Small intestine (tissue), 7 donors: Measurements from ENCODE around the gene CRB1. TPM values are rescaled to one million over a fixed set of nuclear protein-coding genes. Genes with fewer than 3 reads are reported as not detected.

ENCODE experiments used
- DNase-seq, 2 donors: peaks; one replicate each; pipeline versions ENCODE4 v3.0.0 to v3.0.0-alpha.2; 2013
- FAIRE-seq: peaks from 2 replicates; lab custom pipeline; 2012; peaks lifted over from hg19 to GRCh38; lab: Jason Lieb, UNC
- H3K27ac ChIP-seq, 3 donors: one replicate each; pipeline ENCODE4 v1.5.1; 2013; ENCODE audit warnings: low read length in 2 of 3, mild to moderate bottlenecking in 2 of 3, control low read depth in 1 of 3, inconsistent platforms in 1 of 3, low read depth in 1 of 3, moderate library complexity in 1 of 3
- H3K27me3 ChIP-seq, 3 donors: one replicate each; pipeline ENCODE4 v1.6.1; 2013; ENCODE audit warnings: low read length in 3 of 3, inconsistent platforms in 1 of 3; ENCODE audit not compliant: control insufficient read depth in 3 of 3, insufficient read depth in 3 of 3
- H3K36me3 ChIP-seq, 3 donors: one replicate each; pipeline ENCODE4 v1.6.1; 2013; ENCODE audit warnings: low read length in 3 of 3, inconsistent platforms in 1 of 3, low read depth in 1 of 3, mild to moderate bottlenecking in 1 of 3, moderate library complexity in 1 of 3; ENCODE audit not compliant: control insufficient read depth in 3 of 3, insufficient read depth in 2 of 3
- H3K4me1 ChIP-seq, 3 donors: one replicate each; pipeline ENCODE4 v1.6.1; 2013; ENCODE audit warnings: low read length in 2 of 3, inconsistent platforms in 1 of 3, low read depth in 1 of 3, mild to moderate bottlenecking in 1 of 3, moderate library complexity in 1 of 3; ENCODE audit not compliant: control insufficient read depth in 3 of 3, insufficient read depth in 2 of 3
- H3K4me3 ChIP-seq, 3 donors: one replicate each; pipeline ENCODE4 v1.5.1; 2013; ENCODE audit warnings: low read length in 3 of 3, control low read depth in 1 of 3, inconsistent platforms in 1 of 3, low read depth in 1 of 3, mild to moderate bottlenecking in 1 of 3, moderate library complexity in 1 of 3
- H3K9me3 ChIP-seq, 2 donors: one replicate each; pipeline ENCODE4 v1.6.1; 2013; ENCODE audit warnings: low read depth in 1 of 2, low read length in 1 of 2; ENCODE audit not compliant: control insufficient read depth in 2 of 2, insufficient read depth in 1 of 2
- WGBS, 3 donors: extraction: QIAGEN DNeasy Blood & Tissue Kit; methylation state at CpG; one replicate each; pipeline ENCODE4 v1.1.7; 2013; 5-methylcytosine and 5-hydroxymethylcytosine counted together
- polyA plus RNA-seq, 4 donors: library from polyadenylated mRNA; stranded (reverse) in 3 of 4; unstranded in 1 of 4; fragments of 200-250 nt in 3 of 4; fragments of 120-200 nt in 1 of 4; gene quantifications; one replicate each; pipeline versions ENCODE4 v1.2.1 to v1.2.3, GENCODE V29; 2013
- donor health status: healthy with polysubstance abuse.
- donor health status: control.
- donor health status: control.
- donor health status: Bipolar disorder and iron deficiency.
- donor health status: healthy.

CRB1 gene
- polyA plus RNA-seq, 4 donors, result 0.06 to 0.10 TPM; not detected in 2

GRCh38 chr1:197306381-197307062 lies 38.5 kb downstream of the CRB1 start:
- H3K27ac ChIP-seq, result no peak overlapping the region
- no peaks in the 10 kb centered on the region for H3K27me3 ChIP-seq
- FAIRE-seq, result no peak
- no peaks in the 10 kb centered on the region for H3K36me3 ChIP-seq
- H3K4me1 ChIP-seq, result peaks cover 0 to 4% (median 0%) of the 10 kb centered on the region in 3 donors
- H3K9me3 ChIP-seq, result no peaks in the 10 kb centered on the region
- no peak for DNase-seq
- 50 to 63% (median 63%) methylated on average over 2 of the region's 2 CpGs for whole genome bisulfite sequencing, 3 donors
- no peak overlapping the region for H3K4me3 ChIP-seq

GRCh38 chr1:197307136-197307535 lies 39.1 kb downstream of the CRB1 start:
- peak in 1 of 2 donors; percentile 6 for DNase-seq
- no peak overlapping the region for H3K27ac ChIP-seq
- H3K36me3 ChIP-seq, result no peaks in the 10 kb centered on the region
- no peaks in the 10 kb centered on the region for H3K9me3 ChIP-seq
- H3K27me3 ChIP-seq, result no peaks in the 10 kb centered on the region
- no peak overlapping the region for H3K4me3 ChIP-seq
- peaks cover 0 to 4% (median 0%) of the 10 kb centered on the region in 3 donors for H3K4me1 ChIP-seq
- no peak for FAIRE-seq

GRCh38 chr1:197307551-197307950 lies 39.5 kb downstream of the CRB1 start:
- no peak overlapping the region for H3K4me3 ChIP-seq
- no peak for FAIRE-seq
- no peak overlapping the region for H3K27ac ChIP-seq
- peaks cover 0 to 4% (median 0%) of the 10 kb centered on the region in 3 donors for H3K4me1 ChIP-seq
- DNase-seq, result peak in 1 of 2 donors; percentile 35
- H3K9me3 ChIP-seq, result no peaks in the 10 kb centered on the region
- H3K27me3 ChIP-seq, result no peaks in the 10 kb centered on the region
- 27 to 47% (median 28%) methylated on average over 3 of the region's 3 CpGs for WGBS, 3 donors
- H3K36me3 ChIP-seq, result no peaks in the 10 kb centered on the region

GRCh38 chr1:197311081-197311480 lies 43.0 kb downstream of the CRB1 start:
- H3K27me3 ChIP-seq, result no peaks in the 10 kb centered on the region
- 85 to 91% (median 87%) methylated on average over 4 of the region's 4 CpGs for WGBS, 3 donors
- FAIRE-seq, result no peak
- DNase-seq, result no peak
- H3K4me1 ChIP-seq, result peaks cover 0 to 4% (median 0%) of the 10 kb centered on the region in 3 donors
- H3K36me3 ChIP-seq, result no peaks in the 10 kb centered on the region
- no peak overlapping the region for H3K27ac ChIP-seq
- no peak overlapping the region for H3K4me3 ChIP-seq
- no peaks in the 10 kb centered on the region for H3K9me3 ChIP-seq

GRCh38 chr1:197312163-197312562 lies 44.1 kb downstream of the CRB1 start:
- H3K4me3 ChIP-seq, result no peak overlapping the region
- H3K27ac ChIP-seq, result no peak overlapping the region
- peaks cover 0 to 4% (median 0%) of the 10 kb centered on the region in 3 donors for H3K4me1 ChIP-seq
- H3K27me3 ChIP-seq, result no peaks in the 10 kb centered on the region
- H3K9me3 ChIP-seq, result no peaks in the 10 kb centered on the region
- WGBS, 3 donors, result 38 to 70% (median 48%) methylated on average over 5 of the region's 5 CpGs
- DNase-seq (no peak), FAIRE-seq (no peak)
- H3K36me3 ChIP-seq, result no peaks in the 10 kb centered on the region

GRCh38 chr1:197313713-197314112 lies 45.7 kb downstream of the CRB1 start:
- no peak overlapping the region for H3K27ac ChIP-seq
- no peaks in the 10 kb centered on the region for H3K9me3 ChIP-seq
- no peaks in the 10 kb centered on the region for H3K36me3 ChIP-seq
- H3K4me3 ChIP-seq, result no peak overlapping the region
- H3K4me1 ChIP-seq, result no peaks in the 10 kb centered on the region
- H3K27me3 ChIP-seq, result no peaks in the 10 kb centered on the region
- FAIRE-seq (no peak), DNase-seq (no peak)
- WGBS, 3 donors, result 16 to 54% (median 22%) methylated on average over 5 of the region's 5 CpGs

- H3K4me3 ChIP-seq, result no peak overlapping the region
- H3K36me3 ChIP-seq, result no peaks in the 10 kb centered on the region
- no peaks in the 10 kb centered on the region for H3K4me1 ChIP-seq
- FAIRE-seq (no peak), DNase-seq (peak in 1 of 2 donors; percentile 2)
- no peak overlapping the region for H3K27ac ChIP-seq
- H3K9me3 ChIP-seq, result no peaks in the 10 kb centered on the region
- H3K27me3 ChIP-seq, result no peaks in the 10 kb centered on the region
Observed at GRCh38 chr1:197314682-197315081, 46.6 kb downstream of the CRB1 start.

GRCh38 chr1:197319631-197320030 lies 51.6 kb downstream of the CRB1 start:
- no peaks in the 10 kb centered on the region for H3K27me3 ChIP-seq
- H3K27ac ChIP-seq, result no peak overlapping the region
- H3K4me3 ChIP-seq, result no peak overlapping the region
- H3K36me3 ChIP-seq, result no peaks in the 10 kb centered on the region
- FAIRE-seq, result no peak
- H3K4me1 ChIP-seq, result no peaks in the 10 kb centered on the region
- no peak for DNase-seq
- H3K9me3 ChIP-seq, result no peaks in the 10 kb centered on the region
- WGBS, 3 donors, result 40 to 49% (median 48%) methylated on average over 2 of the region's 2 CpGs
